Endothelial cell of umbilical vein (primary cell): Measurements from ENCODE around the gene GRM7. TPM values are rescaled to one million over a fixed set of nuclear protein-coding genes. Genes with fewer than 3 reads are reported as not detected.

ENCODE experiments used
- BruUV-seq: library from RNA; stranded (reverse); fragments of 400-500 nt; replicated peaks from 2 replicates; lab custom pipeline; 2021; lab: Mats Ljungman, UMichigan
- CTCF ChIA-PET: fragments of 300-600, 350-600 bp; sonication (Branson Sonifier 250); formaldehyde crosslinking; loops from one replicate; lab custom pipeline; 2021; ENCODE audit warnings: antibody characterized with exemption, inconsistent platforms; lab: Charles Lee
- POLR2A ChIA-PET: fragments of 300-600, 350-600 bp; sonication (Branson Sonifier 250); formaldehyde crosslinking; loops from one replicate; lab custom pipeline; 2021; ENCODE audit warnings: antibody characterized with exemption, inconsistent platforms; lab: Charles Lee
- DNase-seq: peaks from one replicate; pipeline ENCODE4 v3.0.0-alpha.2; 2011; ENCODE audit warnings: low read depth, low spot score
- FAIRE-seq: peaks from 2 replicates; lab custom pipeline; 2011; peaks lifted over from hg19 to GRCh38; lab: Jason Lieb, UNC
- H2AFZ ChIP-seq: 2 replicates; pipeline ENCODE4 v1.6.0; 2012; ENCODE audit warnings: low read depth, low read length, control low read depth, inconsistent platforms
- H3K27ac ChIP-seq: 2 replicates; pipeline ENCODE4 v1.5.1; 2011; ENCODE audit warnings: low read depth, mild to moderate bottlenecking, control low read depth, low read length, moderate library complexity; ENCODE audit not compliant: insufficient read depth
- H3K27me3 ChIP-seq, 2 experiments: 2 replicates each; pipeline versions ENCODE4 v1.6.0 to v1.6.1; 2011; ENCODE audit warnings: low read length in 2 of 2, mixed read lengths in 1 of 2; ENCODE audit not compliant: control insufficient read depth in 2 of 2, insufficient read depth in 2 of 2
- H3K36me3 ChIP-seq, 2 experiments: 2 replicates in 1 of 2; 3 replicates in 1 of 2; pipeline ENCODE4 v1.5.1; 2011; ENCODE audit warnings: low read length in 2 of 2, mild to moderate bottlenecking in 1 of 2, moderate library complexity in 1 of 2; ENCODE audit not compliant: control insufficient read depth in 2 of 2, insufficient read depth in 2 of 2; ENCODE audit errors: extremely low read depth in 1 of 2
- H3K4me1 ChIP-seq: 3 replicates; pipeline ENCODE4 v1.5.1; 2011; ENCODE audit warnings: mild to moderate bottlenecking, low read length; ENCODE audit not compliant: control insufficient read depth, insufficient read depth; ENCODE audit errors: extremely low read depth
- H3K4me2 ChIP-seq: 2 replicates; pipeline ENCODE4 v1.6.1; 2011; ENCODE audit warnings: low read length, control low read depth, mixed read lengths; ENCODE audit not compliant: insufficient read depth
- H3K4me3 ChIP-seq, 3 experiments: fragments of 200-600 bp in 1 of 3; sonication (generic), shearing (Covaris generic) in 1 of 3; replicated peaks in 1 of 3; 2 replicates each; pipeline ENCODE4 v1.5.1; 2011 to 2016; ENCODE audit warnings: control low read depth in 3 of 3, low read length in 3 of 3, mild to moderate bottlenecking in 2 of 3, inconsistent platforms in 1 of 3, low read depth in 1 of 3, moderate library complexity in 1 of 3; ENCODE audit not compliant: insufficient read depth in 1 of 3
- H3K79me2 ChIP-seq: 2 replicates; pipeline ENCODE4 v1.6.0; 2012; ENCODE audit warnings: low read length, inconsistent platforms; ENCODE audit not compliant: control insufficient read depth, insufficient read depth
- H3K9ac ChIP-seq: replicated peaks from 2 replicates; pipeline ENCODE3; 2011; ENCODE audit warnings: low read length, control low read depth; ENCODE audit not compliant: insufficient read depth; ENCODE audit errors: extremely low read depth
- H3K9me1 ChIP-seq: replicated peaks from 3 replicates; pipeline ENCODE4 v1.6.0; 2011; ENCODE audit warnings: mild to moderate bottlenecking, low read length; ENCODE audit not compliant: control insufficient read depth, insufficient read depth; ENCODE audit errors: extremely low read depth
- H3K9me3 ChIP-seq: replicated peaks from 2 replicates; pipeline ENCODE4 v1.5.1; 2012; ENCODE audit warnings: low read length, inconsistent platforms; ENCODE audit not compliant: control insufficient read depth, insufficient read depth
- H4K20me1 ChIP-seq: replicated peaks from 2 replicates; pipeline ENCODE3; 2011; ENCODE audit warnings: mild to moderate bottlenecking, low read length; ENCODE audit not compliant: control insufficient read depth, insufficient read depth; ENCODE audit errors: extremely low read depth
- CTCF ChIP-seq, 2 donors: IDR thresholded peaks; 1 replicate in 1 of 2; 2 replicates in 1 of 2; pipeline ENCODE4 v1.5.1; 2011; ENCODE audit warnings: low read length in 2 of 2, mild to moderate bottlenecking in 2 of 2, moderate library complexity in 2 of 2, control low read depth in 1 of 2, inconsistent platforms in 1 of 2, low read depth in 1 of 2; ENCODE audit not compliant: insufficient read depth in 1 of 2; ENCODE audit errors: extremely low read depth in 1 of 2
- EZH2 ChIP-seq: IDR thresholded peaks from 2 replicates; pipeline ENCODE4 v1.6.1; 2012; ENCODE audit warnings: borderline replicate concordance, low read depth, mild to moderate bottlenecking, moderate library complexity, low read length, inconsistent platforms; ENCODE audit not compliant: severe bottlenecking
- FOS ChIP-seq: IDR thresholded peaks from 2 replicates; pipeline ENCODE4 v1.6.1; 2011; ENCODE audit warnings: mild to moderate bottlenecking, low read length, moderate library complexity, borderline replicate concordance; ENCODE audit not compliant: insufficient read depth
- GATA2 ChIP-seq: IDR thresholded peaks from 2 replicates; pipeline ENCODE4 v1.7.0; 2011; ENCODE audit warnings: low read depth, mild to moderate bottlenecking, moderate library complexity, mixed read lengths, low read length; ENCODE audit not compliant: insufficient read length, insufficient read depth
- JUN ChIP-seq: IDR thresholded peaks from 2 replicates; pipeline ENCODE4 v1.6.1; 2011; ENCODE audit warnings: borderline replicate concordance, low read depth; ENCODE audit not compliant: insufficient read length, insufficient read depth
- MAX ChIP-seq: IDR thresholded peaks from 2 replicates; pipeline ENCODE4 v1.6.1; 2011; ENCODE audit not compliant: insufficient read depth, insufficient read length
- MYC ChIP-seq: IDR thresholded peaks from one replicate; pipeline ENCODE4 v1.6.1; 2011; ENCODE audit warnings: mild to moderate bottlenecking, low read depth, low read length
- POLR2A ChIP-seq: IDR thresholded peaks from 2 replicates; pipeline ENCODE4 v1.6.1; 2012; ENCODE audit warnings: low read depth, mild to moderate bottlenecking, control low read depth, low read length
- POLR2AphosphoS5 ChIP-seq: IDR thresholded peaks from 2 replicates; pipeline ENCODE4 v1.6.1; 2012; ENCODE audit warnings: low read depth, mild to moderate bottlenecking, control low read depth, low read length, moderate library complexity; ENCODE audit not compliant: insufficient read depth
- dilution Hi-C: fragments of 300-500 bp; cut with MboI; formaldehyde crosslinking; loops from one replicate; pipeline ENCODE4 v1.15.0; 2019; ENCODE audit warnings: low sequenced_read_pairs; ENCODE audit not compliant: extremely low pct_ligation_motif_present
- intact Hi-C: fragments of 100-400 bp; cut with micrococcal nuclease; formaldehyde crosslinking; loops from one replicate; pipeline ENCODE4 v1.10.0; 2022
- polyA plus RNA-seq, 4 experiments: library from polyadenylated mRNA; depleted of rRNA in 3 of 4; stranded (reverse) in 3 of 4; unstranded in 1 of 4; fragments of >200 nt; gene quantifications; 2 replicates each; pipeline versions ENCODE4 v1.2.1 to v1.2.3, GENCODE V29; 2011 to 2012; ENCODE audit warnings: missing spikeins in 1 of 4
- total RNA-seq: library from RNA; stranded (reverse); gene quantifications from 2 replicates; pipeline ENCODE4 v1.2.3, GENCODE V29; 2021

Gene GRM7
- total and polyA plus RNA-seq, 2 donors (not counting 3 experiments of a cell fraction or from before 2014, with no cell fraction given) = 0.12 TPM; not detected in 1

DNA sequence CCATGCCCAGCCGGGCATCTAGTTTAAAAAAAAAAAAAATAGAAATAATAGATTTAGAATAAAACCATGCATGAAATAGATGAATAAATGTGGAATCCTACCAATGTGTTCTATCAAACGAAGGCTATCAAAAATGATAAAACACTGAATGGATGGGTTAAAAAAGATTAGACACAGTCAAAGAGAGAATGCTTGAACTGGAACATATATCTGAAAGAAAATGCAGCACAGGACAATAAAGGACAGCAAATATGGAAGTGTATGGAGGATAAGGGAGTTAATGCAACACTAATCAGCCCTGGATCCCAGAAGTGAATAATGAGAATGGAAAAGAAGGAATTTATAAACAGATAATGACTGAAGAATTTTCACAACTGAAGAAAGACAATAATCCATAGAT is 571.7 kb downstream of the GRM7 start:
- no peak for TF ChIP-seq POLR2A
- TF ChIP-seq GATA2 = no peak
- no peak for TF ChIP-seq JUN
- TF ChIP-seq CTCF (IDR thresholded peaks at IDR 0.05; ENCODE audit: extremely low read depth in 1 of 2, insufficient read depth in 1 of 2, low read depth in 1 of 2, low read length in 2 of 2) = no peak
- no peak for TF ChIP-seq MAX
- no peak for TF ChIP-seq FOS
- TF ChIP-seq EZH2 = no peak
- TF ChIP-seq POLR2AphosphoS5 = no peak
- TF ChIP-seq MYC = no peak
- ChIA-PET POLR2A (no interaction called here), CTCF (interaction anchor here (1.6 kb wide), 1 partner anchor 8 kb away, joined by 3 read pairs; no protein-coding TSS in a partner anchor)
- H3K27ac ChIP-seq = no peak overlapping the region
- no peaks in the 10 kb centered on the region for H3K79me2 ChIP-seq
- no TSS peak for BruUV-seq
- H3K4me2 ChIP-seq = no peak overlapping the region
- no peaks in the 10 kb centered on the region for H4K20me1 ChIP-seq
- no peak for FAIRE-seq
- intact Hi-C loops = no loop called here
- no peak overlapping the region for H3K9ac ChIP-seq
- no peaks in the 10 kb centered on the region for H3K9me1 ChIP-seq
- no peak overlapping the region for H2AFZ ChIP-seq
- no peaks in the 10 kb centered on the region for H3K36me3 ChIP-seq
- no peak overlapping the region for H3K4me3 ChIP-seq
- no peaks in the 10 kb centered on the region for H3K4me1 ChIP-seq
- H3K9me3 ChIP-seq = no peaks in the 10 kb centered on the region
- DNase-seq = no peak
- dilution Hi-C loops = no loop called here
- no peaks in the 10 kb centered on the region for H3K27me3 ChIP-seq
